Chondrocyte (in vitro differentiated cells): Measurements from ENCODE around the gene SIM2. TPM values are rescaled to one million over a fixed set of nuclear protein-coding genes. Genes with fewer than 3 reads are reported as not detected.

Experiments
- DNase-seq: peaks from one replicate; pipeline ENCODE4 v3.0.0; 2021; ENCODE audit warnings: mixed read lengths, low spot score
- H3K27ac Mint-ChIP-seq: one replicate; pipeline ENCODE4 v1.8.0; 2021; ENCODE audit warnings: mild to moderate bottlenecking, moderate library complexity, mixed read lengths; ENCODE audit not compliant: unreplicated experiment
- H3K27me3 Mint-ChIP-seq: 2 replicates; pipeline ENCODE4 v1.8.0; 2021; ENCODE audit warnings: low read depth, mixed read lengths
- H3K36me3 Mint-ChIP-seq: 2 replicates; pipeline ENCODE4 v1.8.0; 2021; ENCODE audit warnings: low read depth, mixed read lengths
- H3K4me1 Mint-ChIP-seq: 2 replicates; pipeline ENCODE4 v1.8.0; 2021; ENCODE audit warnings: low read depth, mild to moderate bottlenecking, mixed read lengths
- H3K4me3 Mint-ChIP-seq: one replicate; pipeline ENCODE4 v1.8.0; 2021; ENCODE audit warnings: mild to moderate bottlenecking, moderate library complexity, mixed read lengths; ENCODE audit not compliant: unreplicated experiment
- H3K9me3 Mint-ChIP-seq: 2 replicates; pipeline ENCODE4 v1.8.0; 2021; ENCODE audit warnings: low read depth, mixed read lengths
- total RNA-seq: library from RNA; stranded (reverse); gene quantifications from 3 replicates; pipeline ENCODE4 v1.2.1, GENCODE V29; 2021
- TF ChIP-seq, protein P1 (sequence below): fragments of 200-600 bp; sonication (generic); IDR thresholded peaks from 2 replicates; pipeline ENCODE4 v1.5.0; 2021; ENCODE audit warnings: antibody characterized with exemption, mild to moderate bottlenecking, moderate library complexity

Gene SIM2
- total RNA-seq, 1 donor from 2014 or later = 0.60 TPM

DNA sequence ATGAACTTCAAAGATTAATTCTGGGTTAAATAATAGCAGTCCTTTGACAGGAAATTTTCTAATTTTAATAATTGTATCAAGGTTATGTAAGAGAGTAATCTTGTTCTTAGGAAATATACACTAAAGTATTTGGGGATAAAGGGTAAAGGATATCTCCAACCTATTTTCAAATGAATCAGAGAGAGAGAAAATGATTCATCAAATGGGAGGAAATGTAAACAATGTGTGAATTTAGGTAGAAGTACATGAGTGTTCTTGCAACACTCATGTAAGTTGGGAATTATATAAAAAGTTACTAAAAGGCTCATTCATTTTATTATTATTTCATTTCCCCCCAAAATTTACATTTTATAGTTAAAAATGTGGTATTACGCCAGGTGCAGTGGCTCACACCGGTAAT lies 20.4 kb upstream of the SIM2 start:
- TF ChIP-seq, protein P1, sequence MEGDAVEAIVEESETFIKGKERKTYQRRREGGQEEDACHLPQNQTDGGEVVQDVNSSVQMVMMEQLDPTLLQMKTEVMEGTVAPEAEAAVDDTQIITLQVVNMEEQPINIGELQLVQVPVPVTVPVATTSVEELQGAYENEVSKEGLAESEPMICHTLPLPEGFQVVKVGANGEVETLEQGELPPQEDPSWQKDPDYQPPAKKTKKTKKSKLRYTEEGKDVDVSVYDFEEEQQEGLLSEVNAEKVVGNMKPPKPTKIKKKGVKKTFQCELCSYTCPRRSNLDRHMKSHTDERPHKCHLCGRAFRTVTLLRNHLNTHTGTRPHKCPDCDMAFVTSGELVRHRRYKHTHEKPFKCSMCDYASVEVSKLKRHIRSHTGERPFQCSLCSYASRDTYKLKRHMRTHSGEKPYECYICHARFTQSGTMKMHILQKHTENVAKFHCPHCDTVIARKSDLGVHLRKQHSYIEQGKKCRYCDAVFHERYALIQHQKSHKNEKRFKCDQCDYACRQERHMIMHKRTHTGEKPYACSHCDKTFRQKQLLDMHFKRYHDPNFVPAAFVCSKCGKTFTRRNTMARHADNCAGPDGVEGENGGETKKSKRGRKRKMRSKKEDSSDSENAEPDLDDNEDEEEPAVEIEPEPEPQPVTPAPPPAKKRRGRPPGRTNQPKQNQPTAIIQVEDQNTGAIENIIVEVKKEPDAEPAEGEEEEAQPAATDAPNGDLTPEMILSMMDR = no peak
- no peak overlapping the region for H3K27ac Mint-ChIP-seq
- no peak for DNase-seq
- H3K27me3 Mint-ChIP-seq = peaks cover 50% of the 10 kb centered on the region
- H3K36me3 Mint-ChIP-seq = peaks cover 16% of the 10 kb centered on the region
- no peak overlapping the region for H3K4me3 Mint-ChIP-seq
- H3K4me1 Mint-ChIP-seq = no peaks in the 10 kb centered on the region
- H3K9me3 Mint-ChIP-seq = peaks cover 36% of the 10 kb centered on the region

DNA sequence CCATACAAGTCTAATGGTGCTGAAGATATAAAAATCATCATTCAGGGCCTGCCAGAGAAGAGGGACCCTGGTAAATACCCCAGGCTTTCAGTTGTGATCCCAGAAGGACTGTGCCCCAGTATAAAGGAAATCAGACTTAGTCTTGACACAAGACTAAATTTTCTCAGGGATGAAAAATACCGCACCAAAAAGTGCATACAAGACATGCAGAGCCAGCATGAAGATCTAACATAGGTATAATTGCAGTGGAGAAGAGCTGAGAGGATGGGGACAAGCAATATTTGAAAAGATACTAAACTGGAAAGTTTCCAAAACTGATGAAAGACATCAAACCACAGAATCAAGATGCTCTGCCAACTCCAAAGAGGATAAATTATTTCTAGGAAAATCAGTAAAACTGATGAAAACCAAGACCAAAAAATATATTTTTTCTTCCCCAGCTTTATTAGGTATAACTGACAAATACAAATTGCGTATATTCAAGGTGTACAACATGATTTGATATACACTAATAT lies 17.7 kb upstream of the SIM2 start:
- H3K9me3 Mint-ChIP-seq = peaks cover 36% of the 10 kb centered on the region
- no peak for DNase-seq
- peaks cover 2% of the 10 kb centered on the region for H3K4me1 Mint-ChIP-seq
- H3K36me3 Mint-ChIP-seq = peaks cover 18% of the 10 kb centered on the region
- TF ChIP-seq, protein P1 = no peak
- no peak overlapping the region for H3K27ac Mint-ChIP-seq
- H3K4me3 Mint-ChIP-seq = no peak overlapping the region
- peaks cover 63% of the 10 kb centered on the region for H3K27me3 Mint-ChIP-seq

DNA sequence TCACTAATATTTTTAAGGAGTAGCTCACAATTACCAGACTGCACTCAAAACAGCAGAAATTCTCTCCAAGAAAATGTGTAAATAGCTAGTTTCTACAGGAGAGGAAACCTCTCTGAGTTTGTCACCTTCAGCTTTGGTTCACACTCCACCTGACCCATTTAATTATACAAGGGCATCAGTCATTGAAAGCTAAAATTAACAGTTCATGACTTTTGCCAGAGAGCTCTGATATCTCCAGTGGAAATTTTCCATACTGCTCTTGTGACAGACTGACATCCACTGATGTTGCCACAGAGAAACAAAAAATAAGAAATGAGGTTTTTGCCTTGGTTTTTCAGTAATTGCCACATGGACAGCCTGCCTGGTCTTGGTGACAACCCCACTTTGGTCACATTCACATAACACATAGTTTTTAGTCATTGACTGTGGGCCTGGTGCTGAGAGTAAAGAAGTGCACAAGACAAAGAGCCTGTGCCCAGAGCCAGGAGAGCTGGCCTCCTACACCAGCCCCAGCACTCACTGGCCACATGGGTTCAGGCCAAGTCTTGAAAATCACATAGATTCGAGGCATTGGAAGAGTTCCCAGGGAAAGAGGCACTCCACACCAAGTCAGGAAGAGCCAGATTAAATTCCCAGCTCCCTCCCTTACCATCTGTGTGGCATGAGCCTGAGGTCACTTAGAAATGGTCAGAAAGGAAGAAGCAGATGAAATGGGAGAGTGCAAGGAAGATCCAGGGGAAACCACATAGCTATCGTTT lies 13.8 kb upstream of the SIM2 start:
- Mint-ChIP-seq H3K4me3 (no peak overlapping the region), H3K36me3 (peaks cover 15% of the 10 kb centered on the region), H3K27me3 (peaks cover 57% of the 10 kb centered on the region), H3K9me3 (peaks cover 26% of the 10 kb centered on the region), H3K4me1 (peaks cover 2% of the 10 kb centered on the region), H3K27ac (no peak overlapping the region)
- DNase-seq = no peak
- TF ChIP-seq, protein P1 = no peak

DNA sequence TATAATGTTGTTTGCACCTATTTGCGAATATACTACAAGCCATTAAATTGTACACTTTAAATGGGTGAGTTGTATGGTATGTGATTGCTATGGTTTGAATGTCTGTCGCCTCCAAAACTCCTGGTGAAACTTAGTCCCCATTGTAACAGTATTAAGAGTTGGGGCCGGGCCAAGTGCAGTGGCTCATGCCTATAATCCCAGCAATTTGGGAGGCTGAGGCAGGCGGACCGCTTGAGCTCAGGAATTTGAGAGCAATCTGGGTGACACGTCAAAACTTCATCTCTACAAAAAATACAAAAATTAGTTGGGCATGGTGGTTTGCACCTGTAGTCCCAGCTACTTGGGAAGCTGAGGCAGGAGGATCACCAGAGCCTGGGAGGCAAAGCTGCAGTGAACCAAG lies 12.0 kb upstream of the SIM2 start:
- Mint-ChIP-seq H3K9me3 (peaks cover 9% of the 10 kb centered on the region), H3K4me1 (peaks cover 6% of the 10 kb centered on the region), H3K27me3 (peaks cover 64% of the 10 kb centered on the region), H3K27ac (no peak overlapping the region), H3K36me3 (peaks cover 2% of the 10 kb centered on the region), H3K4me3 (no peak overlapping the region)
- DNase-seq = no peak
- TF ChIP-seq, protein P1 = no peak

DNA sequence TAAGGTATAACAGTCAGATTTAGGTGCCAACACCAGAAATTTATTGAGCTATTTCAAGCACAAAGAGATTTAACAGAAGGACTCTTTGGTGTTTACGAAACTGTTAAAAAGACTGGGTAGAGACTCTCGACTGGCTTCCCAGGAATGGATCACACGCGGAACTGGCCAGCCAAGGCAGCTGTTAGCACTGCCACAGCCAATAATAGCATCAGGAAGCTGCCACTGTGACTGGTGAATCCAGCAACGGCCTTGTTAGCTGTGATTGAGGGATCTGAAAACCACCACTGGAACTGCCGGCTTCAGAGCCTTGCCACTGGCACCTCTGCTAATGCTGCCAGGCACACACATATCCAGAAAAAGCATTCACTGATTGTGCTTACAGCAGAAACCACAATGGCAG lies 10.6 kb upstream of the SIM2 start:
- H3K36me3 Mint-ChIP-seq = peaks cover 2% of the 10 kb centered on the region
- H3K27ac Mint-ChIP-seq = no peak overlapping the region
- TF ChIP-seq, protein P1 = no peak
- peaks cover 60% of the 10 kb centered on the region for H3K27me3 Mint-ChIP-seq
- H3K4me3 Mint-ChIP-seq = no peak overlapping the region
- no peaks in the 10 kb centered on the region for H3K9me3 Mint-ChIP-seq
- peaks cover 6% of the 10 kb centered on the region for H3K4me1 Mint-ChIP-seq
- no peak for DNase-seq
